ENCODE measurements around the gene KCNQ1. TPM values are rescaled to one million over a fixed set of nuclear protein-coding genes. Genes with fewer than 3 reads are reported as not detected.

The KCNQ1 gene
- total RNA-seq, 1 donor from 2014 or later: 0.86 TPM

- H3K9me3 Mint-ChIP-seq: peaks cover 4% of the 10 kb centered on the region
- peaks cover 2% of the 10 kb centered on the region for H3K27me3 Mint-ChIP-seq (ENCODE audit: low read depth)
- H3K4me1 Mint-ChIP-seq: peaks cover 16% of the 10 kb centered on the region
- H3K27ac Mint-ChIP-seq (ENCODE audit: unreplicated experiment): peak overlapping the region; percentile 28
- no peak for TF ChIP-seq CTCF (conservative IDR thresholded peaks at IDR 0.05)
- no peak overlapping the region for H3K4me3 Mint-ChIP-seq
- H3K36me3 Mint-ChIP-seq (ENCODE audit: low read depth): peaks cover 3% of the 10 kb centered on the region
- no peak for DNase-seq (ENCODE audit: low read depth, low spot score)
These were observed 351.3 kb downstream of the KCNQ1 start for GRCh38 chr11:2796091-2796490.

GRCh38 chr11:2796508-2797113, 351.8 kb downstream of the KCNQ1 start:
- H3K27me3 Mint-ChIP-seq (ENCODE audit: low read depth): peaks cover 2% of the 10 kb centered on the region
- peaks cover 3% of the 10 kb centered on the region for H3K36me3 Mint-ChIP-seq (ENCODE audit: low read depth)
- no peak overlapping the region for H3K4me3 Mint-ChIP-seq
- H3K9me3 Mint-ChIP-seq: peaks cover 4% of the 10 kb centered on the region
- peaks cover 16% of the 10 kb centered on the region for H3K4me1 Mint-ChIP-seq
- peak overlapping the region; percentile 62 for H3K27ac Mint-ChIP-seq (ENCODE audit: unreplicated experiment)
- DNase-seq (ENCODE audit: low read depth, low spot score): no peak
- TF ChIP-seq CTCF (conservative IDR thresholded peaks at IDR 0.05): no peak

GRCh38 chr11:2797121-2797711, 352.4 kb downstream of the KCNQ1 start:
- Mint-ChIP-seq H3K9me3 (peaks cover 4% of the 10 kb centered on the region), H3K27ac (ENCODE audit: unreplicated experiment) (no peak overlapping the region), H3K27me3 (ENCODE audit: low read depth) (peaks cover under 1% of the 10 kb centered on the region), H3K4me3 (no peak overlapping the region), H3K36me3 (ENCODE audit: low read depth) (peaks cover 3% of the 10 kb centered on the region), H3K4me1 (peaks cover 15% of the 10 kb centered on the region)
- TF ChIP-seq CTCF (conservative IDR thresholded peaks at IDR 0.05): no peak
- no peak for DNase-seq (ENCODE audit: low read depth, low spot score)

GRCh38 chr11:2797741-2798361, 353.0 kb downstream of the KCNQ1 start:
- Mint-ChIP-seq H3K27ac (ENCODE audit: unreplicated experiment) (peak overlapping the region; percentile 27), H3K4me3 (no peak overlapping the region), H3K27me3 (ENCODE audit: low read depth) (no peaks in the 10 kb centered on the region), H3K9me3 (peaks cover 4% of the 10 kb centered on the region), H3K4me1 (peaks cover 12% of the 10 kb centered on the region), H3K36me3 (ENCODE audit: low read depth) (peaks cover 3% of the 10 kb centered on the region)
- DNase-seq (ENCODE audit: low read depth, low spot score): no peak
- TF ChIP-seq CTCF (conservative IDR thresholded peaks at IDR 0.05): no peak

GRCh38 chr11:2798951-2799761, 354.3 kb downstream of the KCNQ1 start:
- Mint-ChIP-seq H3K9me3 (peaks cover 4% of the 10 kb centered on the region), H3K27ac (ENCODE audit: unreplicated experiment) (no peak overlapping the region), H3K36me3 (ENCODE audit: low read depth) (peaks cover 3% of the 10 kb centered on the region), H3K4me1 (peaks cover 17% of the 10 kb centered on the region), H3K4me3 (no peak overlapping the region), H3K27me3 (ENCODE audit: low read depth) (no peaks in the 10 kb centered on the region)
- no peak for TF ChIP-seq CTCF (conservative IDR thresholded peaks at IDR 0.05)
- no peak for DNase-seq (ENCODE audit: low read depth, low spot score)
